ENCODE measurements around the gene TOM1.

- TF ChIP-seq POLR2A (IDR thresholded peaks at IDR 0.05), result no peak
- TF ChIP-seq, protein P1, sequence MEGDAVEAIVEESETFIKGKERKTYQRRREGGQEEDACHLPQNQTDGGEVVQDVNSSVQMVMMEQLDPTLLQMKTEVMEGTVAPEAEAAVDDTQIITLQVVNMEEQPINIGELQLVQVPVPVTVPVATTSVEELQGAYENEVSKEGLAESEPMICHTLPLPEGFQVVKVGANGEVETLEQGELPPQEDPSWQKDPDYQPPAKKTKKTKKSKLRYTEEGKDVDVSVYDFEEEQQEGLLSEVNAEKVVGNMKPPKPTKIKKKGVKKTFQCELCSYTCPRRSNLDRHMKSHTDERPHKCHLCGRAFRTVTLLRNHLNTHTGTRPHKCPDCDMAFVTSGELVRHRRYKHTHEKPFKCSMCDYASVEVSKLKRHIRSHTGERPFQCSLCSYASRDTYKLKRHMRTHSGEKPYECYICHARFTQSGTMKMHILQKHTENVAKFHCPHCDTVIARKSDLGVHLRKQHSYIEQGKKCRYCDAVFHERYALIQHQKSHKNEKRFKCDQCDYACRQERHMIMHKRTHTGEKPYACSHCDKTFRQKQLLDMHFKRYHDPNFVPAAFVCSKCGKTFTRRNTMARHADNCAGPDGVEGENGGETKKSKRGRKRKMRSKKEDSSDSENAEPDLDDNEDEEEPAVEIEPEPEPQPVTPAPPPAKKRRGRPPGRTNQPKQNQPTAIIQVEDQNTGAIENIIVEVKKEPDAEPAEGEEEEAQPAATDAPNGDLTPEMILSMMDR (IDR thresholded peaks at IDR 0.05), result no peak
Observed at GRCh38 chr22:35357883-35358621, 58.4 kb downstream of the TOM1 start.

Measured in testis (tissue), 2 donors.